Muscle of back (tissue), 11 donors: ENCODE measurements around the gene ZNF280B. TPM values are rescaled to one million over a fixed set of nuclear protein-coding genes. Genes with fewer than 3 reads are reported as not detected.
"Not testable (repeated sequence)": the region's sequence is repeated elsewhere in the genome, so short reads cannot be mapped to it uniquely, and the experiment has no call there.

Experiments
- DNase-seq, 3 donors: peaks; one replicate each; pipeline versions ENCODE4 v3.0.0 to v3.0.0-alpha.2; 2013
- polyA plus RNA-seq, 10 donors: library from polyadenylated mRNA; unstranded; fragments of 120-200 nt; gene quantifications; one replicate each; pipeline ENCODE4 v1.2.1, GENCODE V29; 2013; ENCODE audit not compliant: insufficient read length in 10 of 10

The ZNF280B gene
- polyA plus RNA-seq, 10 donors, result 3.2 to 12.5 (median 4.9) TPM

- no peak for DNase-seq
Observed at GRCh38 chr22:22464541-22465054, 43.9 kb downstream of the ZNF280B start.

- DNase-seq, result peak; percentile 59 to 77 (median 64)
Observed at GRCh38 chr22:22463855-22464540, 44.5 kb downstream of the ZNF280B start.

- no peak for DNase-seq
Observed at GRCh38 chr22:22462813-22463567, 45.6 kb downstream of the ZNF280B start.

- no peak for DNase-seq
Observed at GRCh38 chr22:22461583-22461982, 47.0 kb downstream of the ZNF280B start.

GRCh38 chr22:22461111-22461510 is 47.4 kb downstream of the ZNF280B start:
- no peak for DNase-seq

GRCh38 chr22:22460635-22461034 is 47.9 kb downstream of the ZNF280B start:
- no peak for DNase-seq

GRCh38 chr22:22460060-22460459 is 48.5 kb downstream of the ZNF280B start:
- no peak for DNase-seq

- DNase-seq, result no peak
Observed at GRCh38 chr22:22458896-22459588, 49.5 kb downstream of the ZNF280B start.

- DNase-seq, result no peak
Observed at GRCh38 chr22:22458387-22458786, 50.2 kb downstream of the ZNF280B start.

- DNase-seq, result no peak
Observed at GRCh38 chr22:22454997-22455396, 53.5 kb downstream of the ZNF280B start.

GRCh38 chr22:22452996-22453686 is 55.4 kb downstream of the ZNF280B start:
- DNase-seq, result no peak

GRCh38 chr22:22452211-22452610 is 56.3 kb downstream of the ZNF280B start:
- DNase-seq, result no peak

GRCh38 chr22:22450343-22450839 is 58.2 kb downstream of the ZNF280B start:
- DNase-seq, result peak; percentile 7 to 32 (median 20)

GRCh38 chr22:22449819-22450218 is 58.7 kb downstream of the ZNF280B start:
- DNase-seq, result no peak

- DNase-seq, result peak; percentile 16 to 55 (median 28)
Observed at GRCh38 chr22:22446517-22446916, 62.0 kb downstream of the ZNF280B start.

GRCh38 chr22:22444007-22444589 is 64.4 kb downstream of the ZNF280B start:
- not testable (repeated sequence) for DNase-seq

- DNase-seq, result no peak
Observed at GRCh38 chr22:22442928-22443709, 65.4 kb downstream of the ZNF280B start.

GRCh38 chr22:22441626-22442025 is 66.9 kb downstream of the ZNF280B start:
- DNase-seq, result not testable (repeated sequence)

- no peak for DNase-seq
Observed at GRCh38 chr22:22440188-22440587, 68.4 kb downstream of the ZNF280B start.
